Stimulated activated CD8-positive, alpha-beta memory T cell treated with anti-CD3 and anti-CD28 coated beads, Interleukin-15, amount 100 ng/mL, for 4 hours (primary cell): ENCODE measurements around the gene DGKQ.

Experiments
- DNase-seq, 2 donors: peaks; one replicate each; pipeline ENCODE4 v3.0.0-alpha.2; 2020; ENCODE audit warnings: low read depth in 2 of 2

DGKQ gene

GRCh38 chr4:962231-963208 lies 10.8 kb downstream of the DGKQ start:
- DNase-seq: no peak

- DNase-seq: no peak
Observed at GRCh38 chr4:961351-962230, 11.8 kb downstream of the DGKQ start.

- no peak for DNase-seq
Observed at GRCh38 chr4:960636-961350, 12.6 kb downstream of the DGKQ start.

GRCh38 chr4:960140-960635 lies 13.2 kb downstream of the DGKQ start:
- DNase-seq: no peak

- DNase-seq: no peak
Observed at GRCh38 chr4:959338-960139, 13.8 kb downstream of the DGKQ start.

GRCh38 chr4:958696-959337 lies 14.6 kb downstream of the DGKQ start:
- no peak for DNase-seq

- DNase-seq: no peak
Observed at GRCh38 chr4:958314-958665, 15.1 kb downstream of the DGKQ start.

GRCh38 chr4:957581-958313 lies 15.6 kb downstream of the DGKQ start:
- no peak for DNase-seq

GRCh38 chr4:957231-957580 lies 16.2 kb downstream of the DGKQ start:
- no peak for DNase-seq

GRCh38 chr4:956531-957230 lies 16.7 kb downstream of the DGKQ start:
- no peak for DNase-seq

GRCh38 chr4:955931-956381 lies 17.4 kb downstream of the DGKQ start:
- no peak for DNase-seq

GRCh38 chr4:955161-955921 lies 18.0 kb downstream of the DGKQ start:
- DNase-seq: no peak

- DNase-seq: no peak
Observed at GRCh38 chr4:954211-955020, 19.0 kb downstream of the DGKQ start.

GRCh38 chr4:953574-953915 lies 19.8 kb downstream of the DGKQ start:
- DNase-seq: no peak

- no peak for DNase-seq
Observed at GRCh38 chr4:952881-953573, 20.3 kb downstream of the DGKQ start.

- no peak for DNase-seq
Observed at GRCh38 chr4:951594-952468, 21.5 kb downstream of the DGKQ start.
